ENCODE results near the gene FTSJ1.
"Not testable (repeated sequence)": the region's sequence is repeated elsewhere in the genome, so short reads cannot be mapped to it uniquely, and the experiment has no call there.

DNA sequence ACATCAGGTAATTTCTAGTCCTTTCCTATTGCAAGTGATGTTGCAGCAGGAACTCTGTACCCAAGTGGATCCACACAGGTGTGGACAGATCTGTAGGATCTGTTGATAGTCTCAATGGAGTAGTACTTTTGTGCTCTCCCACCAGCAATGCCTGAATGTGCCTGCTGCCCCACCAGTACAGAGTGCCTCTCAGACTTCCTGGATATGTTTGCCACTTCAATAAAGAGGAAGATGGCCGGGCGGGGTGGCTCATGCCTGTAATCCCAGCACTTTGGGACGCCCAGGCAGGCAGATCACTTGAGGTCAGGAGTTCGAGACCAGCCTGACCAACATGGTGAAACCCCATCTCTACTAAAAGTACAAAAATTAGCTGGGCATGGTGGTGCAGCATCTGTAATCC is 43.5 kb downstream of the FTSJ1 start:
- not testable (repeated sequence) for TF ChIP-seq RXRA (IDR thresholded peaks at IDR 0.05); TAF1 (conservative IDR thresholded peaks at IDR 0.05); EGR1 (IDR thresholded peaks at IDR 0.05; ENCODE audit: low read depth in 2 of 2); YY1 (IDR thresholded peaks at IDR 0.05); GABPA (IDR thresholded peaks at IDR 0.05 in 1 of 2, conservative IDR thresholded peaks at IDR 0.05 in 1 of 2); RAD21 (IDR thresholded peaks at IDR 0.05); SP1 (IDR thresholded peaks at IDR 0.05); NR2F2 (IDR thresholded peaks at IDR 0.05); FOXA1 (IDR thresholded peaks at IDR 0.05); JUND (IDR thresholded peaks at IDR 0.05)
- TF ChIP-seq, protein P1, sequence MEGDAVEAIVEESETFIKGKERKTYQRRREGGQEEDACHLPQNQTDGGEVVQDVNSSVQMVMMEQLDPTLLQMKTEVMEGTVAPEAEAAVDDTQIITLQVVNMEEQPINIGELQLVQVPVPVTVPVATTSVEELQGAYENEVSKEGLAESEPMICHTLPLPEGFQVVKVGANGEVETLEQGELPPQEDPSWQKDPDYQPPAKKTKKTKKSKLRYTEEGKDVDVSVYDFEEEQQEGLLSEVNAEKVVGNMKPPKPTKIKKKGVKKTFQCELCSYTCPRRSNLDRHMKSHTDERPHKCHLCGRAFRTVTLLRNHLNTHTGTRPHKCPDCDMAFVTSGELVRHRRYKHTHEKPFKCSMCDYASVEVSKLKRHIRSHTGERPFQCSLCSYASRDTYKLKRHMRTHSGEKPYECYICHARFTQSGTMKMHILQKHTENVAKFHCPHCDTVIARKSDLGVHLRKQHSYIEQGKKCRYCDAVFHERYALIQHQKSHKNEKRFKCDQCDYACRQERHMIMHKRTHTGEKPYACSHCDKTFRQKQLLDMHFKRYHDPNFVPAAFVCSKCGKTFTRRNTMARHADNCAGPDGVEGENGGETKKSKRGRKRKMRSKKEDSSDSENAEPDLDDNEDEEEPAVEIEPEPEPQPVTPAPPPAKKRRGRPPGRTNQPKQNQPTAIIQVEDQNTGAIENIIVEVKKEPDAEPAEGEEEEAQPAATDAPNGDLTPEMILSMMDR (IDR thresholded peaks at IDR 0.05; ENCODE audit: low read depth, low read length, missing input control): not testable (repeated sequence)
- TF ChIP-seq, protein P2, sequence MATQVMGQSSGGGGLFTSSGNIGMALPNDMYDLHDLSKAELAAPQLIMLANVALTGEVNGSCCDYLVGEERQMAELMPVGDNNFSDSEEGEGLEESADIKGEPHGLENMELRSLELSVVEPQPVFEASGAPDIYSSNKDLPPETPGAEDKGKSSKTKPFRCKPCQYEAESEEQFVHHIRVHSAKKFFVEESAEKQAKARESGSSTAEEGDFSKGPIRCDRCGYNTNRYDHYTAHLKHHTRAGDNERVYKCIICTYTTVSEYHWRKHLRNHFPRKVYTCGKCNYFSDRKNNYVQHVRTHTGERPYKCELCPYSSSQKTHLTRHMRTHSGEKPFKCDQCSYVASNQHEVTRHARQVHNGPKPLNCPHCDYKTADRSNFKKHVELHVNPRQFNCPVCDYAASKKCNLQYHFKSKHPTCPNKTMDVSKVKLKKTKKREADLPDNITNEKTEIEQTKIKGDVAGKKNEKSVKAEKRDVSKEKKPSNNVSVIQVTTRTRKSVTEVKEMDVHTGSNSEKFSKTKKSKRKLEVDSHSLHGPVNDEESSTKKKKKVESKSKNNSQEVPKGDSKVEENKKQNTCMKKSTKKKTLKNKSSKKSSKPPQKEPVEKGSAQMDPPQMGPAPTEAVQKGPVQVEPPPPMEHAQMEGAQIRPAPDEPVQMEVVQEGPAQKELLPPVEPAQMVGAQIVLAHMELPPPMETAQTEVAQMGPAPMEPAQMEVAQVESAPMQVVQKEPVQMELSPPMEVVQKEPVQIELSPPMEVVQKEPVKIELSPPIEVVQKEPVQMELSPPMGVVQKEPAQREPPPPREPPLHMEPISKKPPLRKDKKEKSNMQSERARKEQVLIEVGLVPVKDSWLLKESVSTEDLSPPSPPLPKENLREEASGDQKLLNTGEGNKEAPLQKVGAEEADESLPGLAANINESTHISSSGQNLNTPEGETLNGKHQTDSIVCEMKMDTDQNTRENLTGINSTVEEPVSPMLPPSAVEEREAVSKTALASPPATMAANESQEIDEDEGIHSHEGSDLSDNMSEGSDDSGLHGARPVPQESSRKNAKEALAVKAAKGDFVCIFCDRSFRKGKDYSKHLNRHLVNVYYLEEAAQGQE (IDR thresholded peaks at IDR 0.05): not testable (repeated sequence)
- TF ChIP-seq, protein P3, sequence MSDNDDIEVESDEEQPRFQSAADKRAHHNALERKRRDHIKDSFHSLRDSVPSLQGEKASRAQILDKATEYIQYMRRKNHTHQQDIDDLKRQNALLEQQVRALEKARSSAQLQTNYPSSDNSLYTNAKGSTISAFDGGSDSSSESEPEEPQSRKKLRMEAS (IDR thresholded peaks at IDR 0.05): not testable (repeated sequence)
- TF ChIP-seq, protein P4, sequence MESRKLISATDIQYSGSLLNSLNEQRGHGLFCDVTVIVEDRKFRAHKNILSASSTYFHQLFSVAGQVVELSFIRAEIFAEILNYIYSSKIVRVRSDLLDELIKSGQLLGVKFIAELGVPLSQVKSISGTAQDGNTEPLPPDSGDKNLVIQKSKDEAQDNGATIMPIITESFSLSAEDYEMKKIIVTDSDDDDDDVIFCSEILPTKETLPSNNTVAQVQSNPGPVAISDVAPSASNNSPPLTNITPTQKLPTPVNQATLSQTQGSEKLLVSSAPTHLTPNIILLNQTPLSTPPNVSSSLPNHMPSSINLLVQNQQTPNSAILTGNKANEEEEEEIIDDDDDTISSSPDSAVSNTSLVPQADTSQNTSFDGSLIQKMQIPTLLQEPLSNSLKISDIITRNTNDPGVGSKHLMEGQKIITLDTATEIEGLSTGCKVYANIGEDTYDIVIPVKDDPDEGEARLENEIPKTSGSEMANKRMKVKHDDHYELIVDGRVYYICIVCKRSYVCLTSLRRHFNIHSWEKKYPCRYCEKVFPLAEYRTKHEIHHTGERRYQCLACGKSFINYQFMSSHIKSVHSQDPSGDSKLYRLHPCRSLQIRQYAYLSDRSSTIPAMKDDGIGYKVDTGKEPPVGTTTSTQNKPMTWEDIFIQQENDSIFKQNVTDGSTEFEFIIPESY (IDR thresholded peaks at IDR 0.05): not testable (repeated sequence)

Data from liver (tissue), 3 donors.